Fibroblast of lung (primary cell): Measurements from ENCODE around the gene PDLIM5.

Experiments used
- EZH2 ChIP-seq: IDR thresholded peaks from 2 replicates; pipeline ENCODE4 v1.5.1; 2012; ENCODE audit warnings: low read length, control low read depth, mild to moderate bottlenecking; ENCODE audit errors: missing control alignments
- TF ChIP-seq, protein P1 (sequence below), 2 donors: IDR thresholded peaks in 1 of 2; conservative IDR thresholded peaks in 1 of 2; 1 replicate in 1 of 2; 2 replicates in 1 of 2; pipeline ENCODE4 v1.5.1; 2011 to 2012; ENCODE audit warnings: low read length in 2 of 2, control low read depth in 1 of 2, inconsistent platforms in 1 of 2, low read depth in 1 of 2, mild to moderate bottlenecking in 1 of 2

DNA sequence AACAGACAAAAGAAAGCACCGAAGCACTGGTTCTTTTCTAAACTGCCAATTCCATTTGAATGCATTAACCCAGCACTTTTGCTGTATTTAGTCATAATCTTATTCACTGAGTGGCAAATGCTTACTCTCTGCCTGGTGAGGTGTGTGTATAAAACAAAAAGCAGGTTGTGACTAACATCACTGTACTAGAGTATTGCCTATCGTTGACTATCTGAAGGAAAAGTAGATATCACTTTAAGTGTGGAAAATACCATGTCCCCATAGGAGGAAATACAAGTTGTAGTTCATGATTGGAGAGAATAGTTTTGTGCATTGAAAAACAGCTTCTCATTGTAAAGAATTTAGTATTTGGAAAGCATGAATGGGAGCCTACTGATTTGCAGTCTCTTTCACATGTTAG, 2.7 kb downstream of the PDLIM5 start:
- TF ChIP-seq, protein P1, sequence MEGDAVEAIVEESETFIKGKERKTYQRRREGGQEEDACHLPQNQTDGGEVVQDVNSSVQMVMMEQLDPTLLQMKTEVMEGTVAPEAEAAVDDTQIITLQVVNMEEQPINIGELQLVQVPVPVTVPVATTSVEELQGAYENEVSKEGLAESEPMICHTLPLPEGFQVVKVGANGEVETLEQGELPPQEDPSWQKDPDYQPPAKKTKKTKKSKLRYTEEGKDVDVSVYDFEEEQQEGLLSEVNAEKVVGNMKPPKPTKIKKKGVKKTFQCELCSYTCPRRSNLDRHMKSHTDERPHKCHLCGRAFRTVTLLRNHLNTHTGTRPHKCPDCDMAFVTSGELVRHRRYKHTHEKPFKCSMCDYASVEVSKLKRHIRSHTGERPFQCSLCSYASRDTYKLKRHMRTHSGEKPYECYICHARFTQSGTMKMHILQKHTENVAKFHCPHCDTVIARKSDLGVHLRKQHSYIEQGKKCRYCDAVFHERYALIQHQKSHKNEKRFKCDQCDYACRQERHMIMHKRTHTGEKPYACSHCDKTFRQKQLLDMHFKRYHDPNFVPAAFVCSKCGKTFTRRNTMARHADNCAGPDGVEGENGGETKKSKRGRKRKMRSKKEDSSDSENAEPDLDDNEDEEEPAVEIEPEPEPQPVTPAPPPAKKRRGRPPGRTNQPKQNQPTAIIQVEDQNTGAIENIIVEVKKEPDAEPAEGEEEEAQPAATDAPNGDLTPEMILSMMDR (conservative IDR thresholded peaks at IDR 0.05 in 1 of 2, IDR thresholded peaks at IDR 0.05 in 1 of 2; ENCODE audit: low read depth in 1 of 2, low read length in 2 of 2): no peak
- TF ChIP-seq EZH2: no peak
